Measurements from ENCODE around the gene PACRG.

The PACRG gene

DNA sequence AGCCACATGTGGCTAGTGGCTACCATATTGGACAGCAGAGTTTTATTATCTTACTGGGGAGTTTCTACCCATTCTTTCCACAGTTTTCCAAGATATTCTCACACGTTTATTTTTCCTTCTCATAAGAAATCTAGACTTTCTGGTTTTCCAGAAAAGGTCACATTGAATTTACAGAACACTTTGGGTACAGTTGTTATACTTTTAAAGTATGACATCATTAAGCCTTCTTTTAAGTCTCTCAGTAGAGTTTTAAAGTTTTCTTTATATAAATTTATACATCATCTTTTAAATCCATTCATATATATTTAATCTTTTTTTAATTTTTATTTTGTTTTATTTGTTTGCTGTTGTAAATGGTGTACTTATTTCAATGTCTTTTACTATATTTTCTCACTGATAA lies 486.5 kb downstream of the PACRG start:
- no peak for DNase-seq

DNA sequence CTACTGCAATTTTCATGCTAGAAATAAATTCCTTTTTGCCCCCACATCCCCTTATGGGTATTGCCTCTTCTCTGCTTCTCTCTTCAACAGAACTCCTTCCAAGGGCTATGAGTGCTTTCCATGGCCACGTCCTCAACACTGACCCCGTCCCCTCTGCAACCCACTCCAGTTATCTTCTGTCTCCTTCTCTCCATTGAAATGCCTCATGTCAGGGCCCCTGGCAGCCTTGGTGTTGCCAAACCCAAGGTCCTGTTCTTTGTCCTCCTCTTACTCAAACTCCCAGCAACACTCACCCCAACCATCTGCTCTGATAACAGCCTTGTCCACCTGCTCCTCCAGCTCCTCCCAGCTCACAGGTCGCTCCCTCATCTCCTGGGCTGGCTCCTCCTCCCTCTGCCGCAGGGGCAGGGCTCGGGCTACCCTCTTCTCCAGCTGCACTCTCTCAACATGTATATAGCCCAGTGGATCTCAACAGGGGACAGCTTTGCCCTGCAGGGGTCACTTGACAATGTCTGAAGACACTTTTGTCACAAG lies 490.7 kb downstream of the PACRG start:
- no peak for DNase-seq

DNA sequence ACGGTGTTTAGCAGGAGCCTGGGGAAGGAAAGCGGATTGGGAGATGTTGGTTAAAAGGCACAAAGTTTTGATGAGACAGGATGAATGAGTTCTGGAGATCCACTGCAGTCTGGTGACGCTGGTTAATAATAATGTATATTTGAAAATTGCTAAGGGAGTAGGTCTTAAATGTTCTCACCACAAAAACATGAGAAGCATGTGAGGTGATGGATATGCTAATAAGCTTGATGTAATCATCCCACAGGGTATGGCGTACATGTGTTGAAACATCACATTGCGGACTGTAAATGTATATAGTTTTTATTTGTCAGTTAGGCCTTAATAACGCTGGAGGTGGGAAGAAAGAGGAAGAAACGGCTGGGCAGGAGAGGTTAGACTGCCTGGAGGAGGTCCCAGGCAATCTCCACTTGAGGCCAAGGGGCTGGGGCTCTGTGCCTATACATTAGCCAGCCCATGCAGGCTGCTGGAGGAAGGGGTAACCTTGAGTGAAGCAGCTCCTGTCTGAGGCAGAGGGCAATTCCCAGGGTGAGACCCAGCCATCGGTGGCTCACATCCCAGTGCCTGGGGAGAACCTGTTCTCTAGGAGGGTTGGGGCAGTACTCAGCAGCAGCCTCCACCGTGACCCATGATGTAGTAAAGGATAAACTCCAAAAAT lies 498.5 kb downstream of the PACRG start:
- DNase-seq, result no peak

DNA sequence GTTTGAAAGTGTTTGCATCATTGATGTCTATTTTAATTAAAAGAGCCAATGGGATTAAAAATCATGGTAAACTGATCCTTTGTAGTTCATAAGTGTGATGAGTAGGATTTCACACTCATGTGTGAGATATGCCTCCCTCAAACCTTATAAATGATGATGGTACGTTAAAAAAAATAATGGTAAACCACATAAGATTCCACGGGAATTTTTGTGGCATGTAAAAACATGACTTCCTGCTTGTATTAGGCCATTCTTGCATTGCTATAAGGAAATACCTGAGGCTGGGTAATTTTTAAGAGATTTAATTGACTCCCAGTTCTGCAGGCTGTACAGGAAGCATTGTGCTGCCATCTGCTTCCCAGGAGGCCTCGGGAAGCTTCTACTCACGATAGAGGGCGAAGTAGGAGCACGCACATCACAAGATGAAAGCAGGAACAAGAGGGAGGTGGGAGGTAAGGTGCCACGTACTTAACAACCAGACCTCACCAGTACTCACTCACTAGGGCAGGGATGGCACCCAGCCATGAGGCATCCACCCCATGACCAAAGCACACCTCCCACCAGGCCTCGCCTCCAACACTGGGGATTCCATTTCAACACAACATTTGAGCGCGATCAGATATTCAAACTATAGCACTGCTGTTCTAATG lies 499.2 kb downstream of the PACRG start:
- no peak for DNase-seq

DNA sequence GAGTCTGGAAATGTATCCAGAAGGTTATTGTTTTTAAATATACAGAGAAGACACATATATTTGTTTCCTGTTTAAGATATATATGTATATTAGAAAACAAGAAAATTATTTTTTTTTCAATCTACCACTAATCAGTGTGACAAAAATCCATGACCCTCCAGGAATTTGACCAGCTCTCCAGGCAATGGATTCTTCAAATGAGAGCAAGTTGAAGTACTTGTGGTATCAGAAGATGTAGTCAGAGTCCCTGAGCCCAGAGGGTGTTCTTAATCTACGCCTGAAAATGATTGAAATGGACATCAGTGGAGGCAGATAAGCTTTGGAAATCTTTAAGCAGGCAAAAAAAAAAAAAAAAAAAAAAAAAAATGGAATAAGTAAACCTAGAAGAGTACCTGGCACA lies 500.3 kb downstream of the PACRG start:
- DNase-seq, result no peak

DNA sequence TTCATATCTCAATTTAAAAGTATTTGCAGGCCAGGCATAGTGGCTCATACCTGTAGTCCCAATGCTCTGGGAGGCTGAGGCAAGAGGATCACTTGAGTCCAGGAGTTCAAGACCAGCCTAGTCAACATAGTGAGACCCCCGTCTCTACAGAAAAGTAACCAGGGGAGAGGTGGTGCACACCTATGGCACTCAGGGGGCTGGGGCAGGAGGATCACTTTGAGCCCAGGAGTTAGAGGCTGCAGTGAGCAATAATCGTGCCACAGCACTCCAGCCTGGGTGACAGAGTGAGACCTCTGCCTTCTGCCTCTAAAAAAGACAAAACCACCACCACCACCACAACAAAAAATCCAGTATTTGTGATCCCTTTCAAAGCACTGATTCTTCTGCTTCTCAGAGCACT lies 501.3 kb downstream of the PACRG start:
- DNase-seq, result no peak

DNA sequence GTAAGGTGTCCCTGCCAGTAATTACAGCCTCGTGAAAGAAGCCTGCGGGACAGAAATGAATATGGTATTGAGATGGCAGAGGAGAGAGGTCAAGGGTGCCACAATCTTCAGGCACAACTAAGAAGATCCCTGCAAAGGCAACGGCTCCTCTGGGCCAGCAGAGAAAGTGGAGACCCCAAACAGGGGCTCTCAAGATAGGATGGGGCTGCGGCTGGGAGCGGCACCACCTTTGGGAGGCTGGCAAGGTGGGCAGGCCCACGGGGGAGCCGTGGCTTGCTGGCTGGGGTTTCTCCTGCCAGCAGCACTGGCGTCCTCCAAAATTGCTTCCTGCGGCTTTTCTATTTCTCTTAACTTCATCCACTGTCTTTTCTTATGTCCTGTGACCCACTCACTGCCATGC lies 503.1 kb downstream of the PACRG start:
- DNase-seq, result no peak

DNA sequence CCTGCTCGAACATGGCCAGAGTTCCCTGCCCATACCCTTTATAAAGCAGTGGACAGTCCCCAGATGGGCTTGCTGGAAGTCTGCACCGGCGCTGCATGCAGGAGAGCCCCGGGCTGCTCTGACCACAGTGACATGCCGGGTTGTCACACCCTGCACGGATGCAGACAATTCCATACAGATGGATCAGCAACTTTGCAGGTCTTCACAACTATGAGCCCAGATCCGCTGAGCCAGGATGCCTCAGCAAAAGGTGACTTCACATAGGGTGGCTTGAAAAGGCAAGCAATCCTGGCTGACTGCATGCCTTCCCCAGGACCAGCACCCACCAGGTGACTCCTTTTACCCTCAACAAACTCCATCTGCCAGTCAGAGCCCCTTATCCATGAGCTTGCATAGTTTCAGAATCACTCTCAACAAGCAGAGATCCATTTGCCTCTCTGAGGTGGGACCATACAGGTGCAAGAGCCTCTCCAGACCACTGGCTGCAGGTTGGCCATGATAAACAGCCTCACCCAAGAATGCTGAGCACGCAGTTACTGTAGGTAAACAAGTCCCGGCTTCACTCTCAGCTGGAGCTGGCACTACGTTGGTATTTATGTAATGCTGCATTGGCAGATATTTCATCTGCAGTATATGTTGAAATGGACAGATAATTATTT lies 503.7 kb downstream of the PACRG start:
- no peak for DNase-seq

DNA sequence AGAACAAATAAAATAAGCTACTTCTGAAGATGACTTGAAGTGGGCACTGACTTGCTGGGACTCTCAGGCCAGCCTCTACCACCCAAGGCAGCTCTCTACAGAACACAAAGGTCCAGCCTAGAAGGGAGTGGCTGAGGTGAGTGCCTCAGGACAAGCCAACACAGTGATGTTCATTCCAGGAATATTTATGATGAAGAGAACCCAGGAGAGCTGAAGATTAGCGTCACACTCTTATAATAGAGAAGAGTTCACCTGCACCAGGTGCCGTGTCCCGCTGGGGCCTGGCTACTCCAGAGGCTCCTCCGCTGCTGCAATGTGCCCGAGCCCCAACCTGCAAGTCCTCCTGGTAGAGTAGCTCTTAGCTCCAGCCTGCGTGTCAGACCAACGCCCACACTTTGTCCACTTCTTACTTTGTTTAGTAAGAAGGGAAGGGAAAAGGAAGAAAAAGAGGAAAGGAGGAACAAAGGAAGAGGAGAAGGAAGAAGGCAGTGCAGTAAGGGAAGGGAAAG lies 504.3 kb downstream of the PACRG start:
- no peak for DNase-seq

DNA sequence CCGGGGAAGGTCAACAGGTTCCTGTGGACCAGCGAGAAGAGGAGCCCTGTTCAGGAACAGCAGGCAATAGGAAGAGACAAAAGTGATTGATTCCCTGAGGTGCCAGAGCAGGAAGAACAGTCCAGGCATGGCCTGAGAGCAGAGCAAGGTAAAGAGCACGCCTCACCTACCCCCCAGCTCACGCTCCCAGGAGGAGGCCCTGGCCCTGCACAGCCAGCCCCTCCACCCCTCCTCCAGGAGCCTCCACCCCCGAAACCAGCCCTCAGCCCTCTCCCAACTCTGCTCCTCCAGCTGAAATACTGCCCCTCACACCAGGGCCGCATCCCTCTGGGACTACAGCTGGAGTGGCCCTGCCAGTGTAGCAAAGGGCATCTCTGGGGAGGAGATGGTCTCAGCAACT lies 504.9 kb downstream of the PACRG start:
- no peak for DNase-seq

DNA sequence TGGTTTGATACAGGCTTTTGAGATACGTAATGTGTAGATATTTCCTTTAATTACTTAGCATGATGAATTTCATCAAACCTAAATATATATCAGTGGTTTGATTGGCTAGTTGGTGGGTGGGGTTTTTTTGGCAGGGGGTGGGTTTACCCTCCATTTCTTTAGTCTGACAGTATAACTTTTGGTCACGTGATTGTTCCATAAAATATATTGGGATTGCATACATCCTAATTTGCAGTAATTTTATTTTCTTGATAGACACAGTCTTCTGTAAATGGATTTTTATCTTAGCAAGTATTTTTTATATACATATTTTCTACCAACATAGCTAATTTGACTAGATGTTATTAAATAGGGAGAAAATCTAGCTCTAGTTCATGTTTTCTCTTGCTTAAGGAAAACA lies 509.3 kb downstream of the PACRG start:
- DNase-seq, result no peak

DNA sequence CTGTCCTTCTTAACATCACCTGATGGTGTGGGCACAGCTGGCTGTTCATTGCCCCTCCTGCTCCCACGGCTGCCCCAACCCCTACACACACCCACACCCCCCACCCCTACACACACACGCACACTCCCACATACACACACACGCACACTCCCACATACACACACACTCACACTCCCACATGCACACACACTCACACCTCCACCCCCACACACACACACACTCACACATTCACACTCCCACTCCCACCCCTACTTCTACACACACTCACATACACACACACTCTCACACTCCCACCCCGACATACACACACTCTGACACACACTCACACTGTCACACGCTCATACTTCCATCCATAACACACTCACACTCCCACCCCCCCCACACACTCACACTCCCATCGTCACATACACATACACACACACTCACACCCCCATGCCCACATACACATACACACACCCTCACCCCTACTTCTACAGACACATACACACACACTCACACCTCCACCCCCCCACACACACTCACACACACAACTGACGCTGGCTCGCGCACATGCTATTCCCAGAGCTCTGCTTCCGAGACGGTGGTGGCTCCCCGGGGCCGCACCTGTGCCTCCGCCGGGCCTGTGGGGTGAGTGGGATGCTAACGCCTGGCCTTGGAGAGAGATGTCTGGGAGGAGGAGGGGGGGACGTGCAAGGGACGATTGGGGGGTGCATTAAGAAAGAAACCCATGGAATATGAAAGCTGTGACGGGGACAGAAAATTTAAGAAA lies 512.0 kb downstream of the PACRG start:
- no peak for DNase-seq

DNA sequence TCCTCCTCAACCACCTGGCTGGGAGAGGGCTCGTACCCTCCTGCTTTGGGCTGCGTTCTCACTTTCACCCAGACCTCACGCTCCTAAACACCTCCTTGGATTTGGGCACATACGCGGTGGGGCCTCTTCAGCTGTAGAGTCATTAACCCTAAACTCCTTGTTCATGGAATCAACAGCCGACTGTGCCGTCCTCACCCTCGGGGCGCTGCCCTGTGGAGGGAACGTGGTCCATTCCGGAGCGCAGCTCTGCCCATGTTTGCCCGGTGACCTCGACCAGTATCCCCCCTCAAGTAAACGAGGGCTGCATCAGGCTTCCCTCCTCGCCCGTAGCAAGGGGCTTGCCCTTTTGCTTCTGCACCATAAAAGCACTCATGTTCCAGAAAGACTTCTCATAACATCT lies 512.8 kb downstream of the PACRG start:
- DNase-seq, result no peak

DNA sequence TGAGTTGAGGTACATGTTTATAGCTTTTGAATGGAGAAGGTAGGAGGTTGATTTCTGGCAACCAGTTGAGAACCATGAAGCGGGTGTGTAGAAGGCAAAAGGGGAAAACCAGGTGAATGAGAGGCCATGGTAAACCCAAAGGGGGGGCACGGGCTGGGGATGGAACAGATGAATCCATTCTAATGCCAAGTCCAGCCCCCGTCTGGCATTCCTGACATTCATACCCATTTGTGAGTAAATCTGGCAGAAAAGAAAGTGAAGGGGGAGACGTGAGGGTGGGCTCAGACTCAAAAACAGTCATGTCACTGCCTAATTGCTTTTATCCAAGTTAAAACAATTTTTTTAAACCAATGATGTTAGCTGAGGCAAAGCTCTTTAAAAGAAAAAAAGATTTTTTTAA lies 513.9 kb downstream of the PACRG start:
- DNase-seq, result no peak

DNA sequence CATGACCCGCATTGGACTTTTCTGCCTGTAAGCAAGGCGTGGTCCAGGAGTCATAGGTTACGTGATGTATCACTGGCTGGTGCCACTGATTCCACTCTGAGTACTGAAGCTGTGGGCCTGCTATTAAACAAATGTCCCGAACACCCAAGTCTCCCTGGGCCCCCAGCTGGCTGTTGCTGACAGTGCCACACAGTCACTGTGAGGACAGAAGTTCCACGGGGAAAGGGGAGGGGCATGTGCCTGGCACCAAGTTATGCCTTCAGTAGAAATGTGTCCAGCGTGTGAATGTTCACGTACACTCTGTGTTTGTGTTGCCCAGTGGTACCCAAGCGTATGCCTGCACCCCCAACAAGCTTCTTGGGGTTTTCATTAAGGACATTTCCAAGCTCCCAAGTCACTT lies 515.3 kb downstream of the PACRG start:
- DNase-seq, result no peak

DNA sequence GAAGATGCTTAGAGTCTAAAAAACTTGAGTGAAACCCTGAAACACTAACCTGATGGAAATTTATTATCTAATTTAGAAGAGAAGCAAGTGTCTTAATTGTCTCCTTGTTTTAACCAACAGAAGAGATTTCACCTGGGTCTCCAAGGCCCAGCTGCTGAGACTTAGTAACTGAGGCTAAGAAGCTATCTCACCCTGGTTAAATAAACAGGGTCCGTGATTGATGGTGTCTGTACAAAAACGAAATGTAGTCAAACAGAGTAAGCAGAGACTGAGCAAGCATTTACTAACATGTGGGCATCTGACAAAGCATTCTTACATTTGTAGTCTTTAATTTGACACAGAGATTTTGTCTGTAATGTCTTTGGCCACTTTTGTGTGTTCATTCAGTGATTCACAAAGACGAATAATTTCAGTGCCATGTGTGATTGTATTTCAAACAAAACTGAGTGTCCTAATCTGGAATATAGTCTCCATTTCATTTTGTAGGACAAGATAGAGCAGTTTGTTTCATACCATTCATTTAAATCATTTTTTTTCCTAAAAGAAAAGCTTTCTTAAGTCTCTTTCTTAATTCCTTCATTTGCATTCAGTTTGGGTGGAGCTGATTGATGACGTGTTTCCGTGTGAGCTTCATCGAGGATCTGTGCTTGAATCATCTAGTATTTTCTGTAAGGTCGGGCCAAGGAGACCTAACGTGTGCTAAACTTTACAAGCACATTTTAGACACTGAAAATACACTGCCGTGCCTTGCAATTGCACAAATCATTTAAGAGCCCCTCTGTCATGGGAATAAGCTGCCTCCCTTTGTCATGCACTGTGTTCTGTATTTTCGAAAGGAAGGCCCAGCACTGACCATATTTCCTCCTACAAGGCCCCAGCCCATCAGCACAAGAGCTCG lies 516.2 kb downstream of the PACRG start:
- no peak for DNase-seq

DNA sequence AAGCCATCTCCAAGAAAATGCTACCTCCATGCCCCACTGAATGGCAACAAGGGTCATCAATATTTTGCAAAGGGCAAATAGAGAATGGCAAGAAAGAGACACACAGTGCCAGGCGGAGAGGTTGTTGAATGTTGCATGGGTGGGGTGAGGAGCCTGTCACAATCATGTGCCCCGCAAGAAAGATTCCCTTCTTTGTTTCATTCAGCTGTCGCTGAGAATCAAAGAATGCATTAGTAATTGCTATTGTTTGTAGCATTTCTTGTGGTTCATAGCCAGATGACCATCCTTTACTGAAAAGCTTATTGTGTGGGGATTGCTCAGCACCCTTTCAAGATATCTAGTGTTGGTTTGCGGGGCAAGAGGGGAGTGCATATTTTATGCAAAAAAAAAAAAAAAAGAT lies 520.3 kb downstream of the PACRG start:
- DNase-seq, result no peak

DNA sequence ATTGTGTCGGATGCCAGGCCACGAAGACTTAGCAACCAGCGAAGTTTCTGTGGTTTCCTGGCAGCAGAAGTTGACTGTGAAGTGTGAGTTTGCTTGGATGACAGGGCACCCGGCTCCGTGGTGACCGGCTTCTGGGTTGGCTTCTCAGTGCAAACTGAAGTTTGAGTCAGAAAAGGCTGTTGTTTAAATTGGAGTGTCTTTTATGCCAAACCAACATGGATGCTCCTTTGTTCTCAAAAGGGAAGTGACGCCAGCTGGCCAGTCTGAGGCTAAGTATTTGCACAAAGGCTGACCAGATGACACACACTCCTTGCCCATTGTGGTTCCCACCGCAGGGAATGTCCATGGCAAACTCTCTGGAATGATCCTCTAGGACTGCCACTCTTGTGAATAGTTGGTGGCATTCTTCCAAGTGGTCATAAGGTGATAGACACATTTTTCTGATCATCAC lies 521.9 kb downstream of the PACRG start:
- DNase-seq, result no peak

DNA sequence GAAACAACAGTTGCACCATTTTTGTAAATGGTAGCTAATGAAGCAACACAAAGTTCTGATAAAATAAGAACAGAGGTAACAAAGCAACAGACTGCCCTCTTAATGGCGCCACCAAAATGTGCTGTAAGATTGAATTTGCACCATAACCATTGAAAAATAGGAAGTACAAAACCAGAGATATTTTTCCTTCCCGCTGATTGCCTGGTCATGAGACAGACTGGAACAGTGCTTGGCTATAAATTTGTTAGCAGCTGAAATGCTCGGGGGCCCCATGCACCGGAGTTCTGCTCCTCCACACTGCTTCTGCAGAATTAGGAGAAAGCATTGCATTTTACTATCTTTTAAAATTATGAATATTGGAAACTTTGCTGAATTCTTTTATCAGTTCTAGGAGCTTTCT lies 522.3 kb downstream of the PACRG start:
- no peak for DNase-seq

DNA sequence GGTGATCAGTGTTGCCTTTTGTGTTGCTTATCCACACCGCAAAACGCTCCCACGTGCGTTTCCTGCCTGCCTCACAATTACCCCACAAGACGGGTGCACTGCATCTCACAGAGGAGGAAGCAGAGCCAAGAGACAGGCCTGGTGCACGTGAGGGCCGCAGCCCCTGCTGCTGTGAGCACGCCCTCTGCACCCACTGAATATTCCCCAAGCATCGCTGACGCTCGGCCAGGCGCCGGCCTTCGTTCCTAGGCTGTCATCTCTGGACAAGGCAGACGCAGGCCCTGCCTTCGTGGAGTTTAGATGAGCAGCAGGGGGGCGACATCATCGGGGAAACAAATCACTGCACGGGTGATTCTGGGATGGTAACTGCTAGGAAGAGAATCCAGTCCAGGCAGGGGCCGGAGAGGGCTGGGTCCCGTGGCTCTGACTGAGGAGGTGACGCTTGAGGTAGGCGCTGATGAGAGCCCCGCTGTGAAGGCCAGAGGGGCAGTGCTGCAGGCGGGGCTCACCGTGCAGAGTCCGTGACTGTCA lies 524.4 kb downstream of the PACRG start:
- no peak for DNase-seq

DNA sequence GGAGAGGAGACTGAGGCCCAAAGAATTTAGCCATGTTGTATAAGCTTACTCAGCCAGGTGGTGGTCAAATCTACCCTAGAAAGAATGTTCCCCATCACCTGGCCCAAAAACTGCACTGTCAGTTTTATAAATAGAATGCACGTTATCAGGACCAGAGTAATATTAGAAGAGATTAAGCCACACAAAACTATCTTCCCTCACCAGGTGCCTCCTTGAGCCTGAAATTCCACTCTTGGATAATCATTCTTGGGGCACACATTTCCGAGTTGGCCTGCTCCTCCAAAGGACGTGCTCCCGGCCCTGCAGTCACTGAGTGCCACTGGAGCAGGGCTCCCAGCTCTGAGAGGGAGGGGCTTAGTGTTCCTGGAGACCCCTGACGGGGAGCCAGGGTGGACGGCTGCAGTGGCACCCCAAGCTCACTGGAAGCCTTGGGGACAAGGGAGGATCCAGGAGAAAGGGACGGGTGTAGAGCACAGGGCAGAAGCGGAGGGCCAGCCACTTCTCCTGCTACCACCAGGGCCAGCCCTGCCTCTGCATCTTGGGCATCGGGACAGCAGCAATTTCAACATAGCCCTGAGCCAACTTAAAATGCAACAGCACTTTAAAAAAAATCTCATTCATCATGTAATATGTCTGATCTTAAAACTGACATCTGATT lies 525.9 kb downstream of the PACRG start:
- no peak for DNase-seq

All from GF-D8 (cell line).